Ishikawa (cell line): Measurements from ENCODE around the gene DEPDC5.

Experiments
- CEBPB ChIP-seq: IDR thresholded peaks from 2 replicates; pipeline ENCODE4 v1.6.1; 2012
- CREB1 ChIP-seq: IDR thresholded peaks from 2 replicates; pipeline ENCODE4 v1.6.1; 2012; ENCODE audit warnings: low read depth
- EGR1 ChIP-seq: IDR thresholded peaks from 2 replicates; pipeline ENCODE4 v1.6.1; 2012
- EP300 ChIP-seq: IDR thresholded peaks from 2 replicates; pipeline ENCODE4 v1.6.1; 2012; ENCODE audit warnings: borderline replicate concordance
- FOXM1 ChIP-seq: IDR thresholded peaks from 2 replicates; pipeline ENCODE4 v1.6.1; 2012; ENCODE audit warnings: low read depth, borderline replicate concordance
- REST ChIP-seq: IDR thresholded peaks from 2 replicates; pipeline ENCODE4 v1.6.1; 2012; ENCODE audit warnings: low read depth, mild to moderate bottlenecking
- TAF1 ChIP-seq: IDR thresholded peaks from 2 replicates; pipeline ENCODE4 v1.6.1; 2012; ENCODE audit warnings: low read depth, mild to moderate bottlenecking
- TCF12 ChIP-seq: IDR thresholded peaks from 2 replicates; pipeline ENCODE4 v1.6.1; 2012; ENCODE audit warnings: low read depth
- TEAD4 ChIP-seq: IDR thresholded peaks from 2 replicates; pipeline ENCODE4 v1.6.1; 2012
- YY1 ChIP-seq: IDR thresholded peaks from 2 replicates; pipeline ENCODE4 v1.6.1; 2012; ENCODE audit warnings: low read depth
- ZBTB7A ChIP-seq: IDR thresholded peaks from 2 replicates; pipeline ENCODE4 v1.6.1; 2012; ENCODE audit warnings: low read depth
- TF ChIP-seq, protein P1 (sequence below): IDR thresholded peaks from 2 replicates; pipeline ENCODE4 v1.6.1; 2012

DNA sequence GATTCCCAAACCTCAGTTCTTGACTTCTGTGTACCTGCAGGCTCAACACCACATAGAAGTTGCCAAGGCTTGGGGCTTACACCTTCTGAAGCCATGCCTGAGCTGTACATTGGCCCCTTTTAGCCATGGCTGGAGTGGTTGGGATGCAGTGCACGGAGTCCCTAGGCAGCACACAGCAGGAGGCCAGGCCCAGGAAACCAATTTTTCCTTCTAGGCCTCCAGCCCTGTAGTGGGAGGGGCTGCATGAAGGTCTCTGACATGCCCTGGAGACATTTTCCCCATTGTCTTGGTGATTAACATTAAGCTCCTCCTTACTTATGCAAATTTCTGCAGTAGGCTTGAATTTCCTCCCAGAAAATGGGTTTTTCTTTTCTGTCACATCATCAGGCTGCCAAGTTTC lies 94.6 kb downstream of the DEPDC5 start:
- TF ChIP-seq CREB1 (no peak), EP300 (no peak), CEBPB (no peak), YY1 (no peak), EGR1 (no peak), TEAD4 (no peak), TCF12 (no peak), REST (no peak), FOXM1 (no peak), ZBTB7A (no peak), TAF1 (no peak)
- TF ChIP-seq, protein P1, sequence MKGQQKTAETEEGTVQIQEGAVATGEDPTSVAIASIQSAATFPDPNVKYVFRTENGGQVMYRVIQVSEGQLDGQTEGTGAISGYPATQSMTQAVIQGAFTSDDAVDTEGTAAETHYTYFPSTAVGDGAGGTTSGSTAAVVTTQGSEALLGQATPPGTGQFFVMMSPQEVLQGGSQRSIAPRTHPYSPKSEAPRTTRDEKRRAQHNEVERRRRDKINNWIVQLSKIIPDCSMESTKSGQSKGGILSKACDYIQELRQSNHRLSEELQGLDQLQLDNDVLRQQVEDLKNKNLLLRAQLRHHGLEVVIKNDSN = no peak
